SU-DHL-6 (cell line): ENCODE measurements around the gene CCR5.

ENCODE experiments used
- CTCF ChIP-seq: fragments of 200-600 bp; sonication (generic); IDR thresholded peaks from one replicate; pipeline ENCODE4 v1.5.1; 2017; ENCODE audit warnings: antibody characterized with exemption, mild to moderate bottlenecking, low read length, moderate library complexity; ENCODE audit not compliant: insufficient read depth, poor library complexity, severe bottlenecking
- EZH2phosphoT487 ChIP-seq: fragments of 200-600 bp; sonication (generic), shearing (Covaris generic); conservative IDR thresholded peaks from 2 replicates; pipeline ENCODE4 v1.6.1; 2018; ENCODE audit warnings: mild to moderate bottlenecking, antibody characterized with exemption, low read length, moderate library complexity, mixed read lengths

DNA sequence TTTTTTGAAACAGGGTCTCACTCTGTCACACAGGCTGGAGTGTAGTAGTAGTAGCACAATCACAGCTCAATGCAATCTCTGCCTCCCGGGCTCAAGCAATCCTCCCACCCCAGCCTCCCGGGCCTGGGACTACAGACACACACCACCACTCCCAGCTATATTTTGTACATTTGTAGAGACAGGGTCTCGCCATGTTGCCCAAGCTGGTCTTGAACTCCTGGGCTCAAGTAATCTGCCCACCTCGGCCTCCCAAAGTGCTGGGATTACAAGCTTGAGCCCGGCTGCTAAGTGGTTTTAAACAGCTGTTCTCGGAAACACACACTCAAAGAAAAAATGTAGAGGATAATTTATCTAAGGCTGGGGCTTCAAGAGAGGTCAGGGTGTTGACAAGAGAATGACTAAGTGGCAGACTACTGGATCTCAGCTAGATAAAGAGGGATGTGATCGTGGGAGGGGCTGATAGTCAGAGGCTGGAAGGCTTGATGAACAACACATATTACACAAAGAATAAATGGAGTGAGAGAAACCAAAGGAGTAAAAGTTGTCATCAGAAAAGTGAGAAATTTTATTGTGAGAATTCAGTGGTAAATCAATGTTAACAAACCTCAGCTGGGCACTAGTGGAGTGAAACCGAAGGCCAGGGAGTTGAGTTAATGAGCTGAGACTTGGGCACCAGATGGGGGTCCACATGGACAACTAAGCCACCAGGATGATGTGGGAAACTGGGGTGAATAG, 29.4 kb downstream of the CCR5 start:
- no peak for TF ChIP-seq CTCF
- TF ChIP-seq EZH2phosphoT487, result no peak
